T-helper 17 cell (primary cell): ENCODE measurements around the gene PUS3. TPM values are rescaled to one million over a fixed set of nuclear protein-coding genes. Genes with fewer than 3 reads are reported as not detected.
A peak's percentile ranks its signal among the peaks of the same experiment; 100 is the strongest.

ENCODE experiments used
- ATAC-seq: fragments of 150-1000 bp; cut with Tn5 transposase; 2 replicates; pipeline ENCODE4 v1.10.0; 2021; ENCODE audit warnings: mild to moderate bottlenecking, moderate library complexity
- DNase-seq, 3 donors: peaks; one replicate each; pipeline versions ENCODE4 v3.0.0 to v3.0.0-alpha.2; 2020 to 2021
- H3K9me3 ChIP-seq: one replicate; pipeline ENCODE4 v1.7.0; 2013; ENCODE audit warnings: low read length, mild to moderate bottlenecking; ENCODE audit not compliant: control insufficient read depth, poor library complexity, severe bottlenecking
- H3K27ac Mint-ChIP-seq: one replicate; pipeline ENCODE4 v1.8.0; 2022; ENCODE audit warnings: mild to moderate bottlenecking, moderate library complexity, mixed read lengths
- H3K27me3 Mint-ChIP-seq: one replicate; pipeline ENCODE4 v1.8.0; 2022; ENCODE audit warnings: mixed read lengths
- H3K36me3 Mint-ChIP-seq: one replicate; pipeline ENCODE4 v1.8.0; 2022; ENCODE audit warnings: low read depth, mixed read lengths
- H3K4me1 Mint-ChIP-seq: one replicate; pipeline ENCODE4 v1.8.0; 2022; ENCODE audit warnings: mild to moderate bottlenecking, mixed read lengths
- H3K4me3 Mint-ChIP-seq: one replicate; pipeline ENCODE4 v1.8.0; 2022; ENCODE audit warnings: mild to moderate bottlenecking, moderate library complexity, mixed read lengths
- total RNA-seq, 4 donors: library from RNA in 2 of 4; stranded (reverse) in 2 of 4; gene quantifications; one replicate each; pipeline ENCODE4 v1.2.3 and lab custom pipeline; 2022 to 2026

The PUS3 gene
- total RNA-seq, 2 donors from 2014 or later: 3.5 to 4.1 TPM

GRCh38 chr11:125933030-125933813 lies 30.2 kb upstream of the PUS3 start:
- no peaks in the 10 kb centered on the region for H3K9me3 ChIP-seq
- Mint-ChIP-seq H3K4me1 (peaks cover under 1% of the 10 kb centered on the region), H3K4me3 (no peak overlapping the region), H3K27me3 (peaks cover 27% of the 10 kb centered on the region), H3K36me3 (no peaks in the 10 kb centered on the region), H3K27ac (no peak overlapping the region)
- DNase-seq: no peak
- no peak for ATAC-seq

- H3K36me3 Mint-ChIP-seq: no peaks in the 10 kb centered on the region
- ATAC-seq (no peak), DNase-seq (no peak)
- no peak overlapping the region for H3K27ac Mint-ChIP-seq
- no peaks in the 10 kb centered on the region for H3K4me1 Mint-ChIP-seq
- H3K9me3 ChIP-seq: no peaks in the 10 kb centered on the region
- H3K27me3 Mint-ChIP-seq: peaks cover 31% of the 10 kb centered on the region
- H3K4me3 Mint-ChIP-seq: no peak overlapping the region
Observed at GRCh38 chr11:125932301-125932700, 29.3 kb upstream of the PUS3 start.

- ATAC-seq (no peak), DNase-seq (no peak)
- H3K27ac Mint-ChIP-seq: no peak overlapping the region
- H3K4me3 Mint-ChIP-seq: no peak overlapping the region
- peaks cover 37% of the 10 kb centered on the region for H3K27me3 Mint-ChIP-seq
- H3K4me1 Mint-ChIP-seq: no peaks in the 10 kb centered on the region
- no peaks in the 10 kb centered on the region for H3K9me3 ChIP-seq
- H3K36me3 Mint-ChIP-seq: peaks cover 2% of the 10 kb centered on the region
Observed at GRCh38 chr11:125931668-125932067, 28.7 kb upstream of the PUS3 start.

- Mint-ChIP-seq H3K4me1 (no peaks in the 10 kb centered on the region), H3K4me3 (no peak overlapping the region), H3K27ac (peak overlapping the region; percentile 6), H3K36me3 (peaks cover 2% of the 10 kb centered on the region), H3K27me3 (peaks cover 39% of the 10 kb centered on the region)
- H3K9me3 ChIP-seq: no peaks in the 10 kb centered on the region
- ATAC-seq (no peak), DNase-seq (no peak)
Observed at GRCh38 chr11:125931116-125931515, 28.1 kb upstream of the PUS3 start.

GRCh38 chr11:125930076-125930450 lies 27.1 kb upstream of the PUS3 start:
- H3K27ac Mint-ChIP-seq: no peak overlapping the region
- no peaks in the 10 kb centered on the region for H3K4me1 Mint-ChIP-seq
- H3K4me3 Mint-ChIP-seq: no peak overlapping the region
- H3K9me3 ChIP-seq: no peaks in the 10 kb centered on the region
- peaks cover 47% of the 10 kb centered on the region for H3K27me3 Mint-ChIP-seq
- peaks cover 2% of the 10 kb centered on the region for H3K36me3 Mint-ChIP-seq
- DNase-seq: no peak
- ATAC-seq: no peak

- Mint-ChIP-seq H3K4me1 (no peaks in the 10 kb centered on the region), H3K36me3 (peaks cover 2% of the 10 kb centered on the region), H3K4me3 (no peak overlapping the region), H3K27ac (no peak overlapping the region), H3K27me3 (peaks cover 48% of the 10 kb centered on the region)
- no peaks in the 10 kb centered on the region for H3K9me3 ChIP-seq
- ATAC-seq (no peak), DNase-seq (no peak)
Observed at GRCh38 chr11:125929445-125930075, 26.6 kb upstream of the PUS3 start.

- no peak overlapping the region for H3K4me3 Mint-ChIP-seq
- no peaks in the 10 kb centered on the region for H3K4me1 Mint-ChIP-seq
- no peak for ATAC-seq
- H3K27me3 Mint-ChIP-seq: peaks cover 47% of the 10 kb centered on the region
- no peaks in the 10 kb centered on the region for H3K9me3 ChIP-seq
- no peak overlapping the region for H3K27ac Mint-ChIP-seq
- peaks cover 2% of the 10 kb centered on the region for H3K36me3 Mint-ChIP-seq
- no peak for DNase-seq
Observed at GRCh38 chr11:125926682-125927081, 23.7 kb upstream of the PUS3 start.

- DNase-seq: no peak
- H3K4me3 Mint-ChIP-seq: no peak overlapping the region
- H3K27me3 Mint-ChIP-seq: peaks cover 55% of the 10 kb centered on the region
- H3K27ac Mint-ChIP-seq: no peak overlapping the region
- H3K4me1 Mint-ChIP-seq: no peaks in the 10 kb centered on the region
- H3K9me3 ChIP-seq: no peaks in the 10 kb centered on the region
- peaks cover 2% of the 10 kb centered on the region for H3K36me3 Mint-ChIP-seq
- no peak for ATAC-seq
Observed at GRCh38 chr11:125925804-125926203, 22.8 kb upstream of the PUS3 start.

- H3K27me3 Mint-ChIP-seq: peaks cover 55% of the 10 kb centered on the region
- peaks cover 5% of the 10 kb centered on the region for H3K36me3 Mint-ChIP-seq
- DNase-seq: no peak
- H3K4me3 Mint-ChIP-seq: no peak overlapping the region
- no peaks in the 10 kb centered on the region for H3K4me1 Mint-ChIP-seq
- ATAC-seq: no peak
- H3K9me3 ChIP-seq: no peaks in the 10 kb centered on the region
- no peak overlapping the region for H3K27ac Mint-ChIP-seq
Observed at GRCh38 chr11:125925247-125925740, 22.3 kb upstream of the PUS3 start.

GRCh38 chr11:125924384-125925007 lies 21.5 kb upstream of the PUS3 start:
- peaks cover 5% of the 10 kb centered on the region for H3K36me3 Mint-ChIP-seq
- ATAC-seq: no peak
- H3K4me1 Mint-ChIP-seq: no peaks in the 10 kb centered on the region
- peaks cover 54% of the 10 kb centered on the region for H3K27me3 Mint-ChIP-seq
- H3K27ac Mint-ChIP-seq: no peak overlapping the region
- no peak overlapping the region for H3K4me3 Mint-ChIP-seq
- DNase-seq: no peak
- H3K9me3 ChIP-seq: no peaks in the 10 kb centered on the region

GRCh38 chr11:125923633-125924032 lies 20.6 kb upstream of the PUS3 start:
- peaks cover 58% of the 10 kb centered on the region for H3K27me3 Mint-ChIP-seq
- H3K4me1 Mint-ChIP-seq: no peaks in the 10 kb centered on the region
- no peak overlapping the region for H3K4me3 Mint-ChIP-seq
- H3K27ac Mint-ChIP-seq: no peak overlapping the region
- ATAC-seq (no peak), DNase-seq (no peak)
- H3K36me3 Mint-ChIP-seq: peaks cover 5% of the 10 kb centered on the region
- H3K9me3 ChIP-seq: no peaks in the 10 kb centered on the region

GRCh38 chr11:125923012-125923579 lies 20.1 kb upstream of the PUS3 start:
- ATAC-seq: peak; percentile 78
- Mint-ChIP-seq H3K27me3 (peaks cover 64% of the 10 kb centered on the region), H3K36me3 (peaks cover 5% of the 10 kb centered on the region)

GRCh38 chr11:125922156-125922555 lies 19.1 kb upstream of the PUS3 start:
- DNase-seq (no peak), ATAC-seq (no peak)
- Mint-ChIP-seq H3K36me3 (peaks cover 5% of the 10 kb centered on the region), H3K4me1 (no peaks in the 10 kb centered on the region), H3K27ac (no peak overlapping the region), H3K4me3 (no peak overlapping the region), H3K27me3 (peaks cover 62% of the 10 kb centered on the region)
- H3K9me3 ChIP-seq: no peaks in the 10 kb centered on the region

More at GRCh38 chr11:125923012-125923579, 20.1 kb upstream of the PUS3 start:
- Mint-ChIP-seq H3K4me3 (no peak overlapping the region), H3K27ac (no peak overlapping the region), H3K4me1 (no peaks in the 10 kb centered on the region)
- H3K9me3 ChIP-seq: no peaks in the 10 kb centered on the region
- peak in 2 of 3 donors; percentile 19 to 39 for DNase-seq
